ENCODE results near the gene PDCD6IP.

The PDCD6IP gene

GRCh38 chr3:33889394-33890039 is 91.1 kb downstream of the PDCD6IP start:
- no peak for DNase-seq (ENCODE audit: low spot score)

DNA sequence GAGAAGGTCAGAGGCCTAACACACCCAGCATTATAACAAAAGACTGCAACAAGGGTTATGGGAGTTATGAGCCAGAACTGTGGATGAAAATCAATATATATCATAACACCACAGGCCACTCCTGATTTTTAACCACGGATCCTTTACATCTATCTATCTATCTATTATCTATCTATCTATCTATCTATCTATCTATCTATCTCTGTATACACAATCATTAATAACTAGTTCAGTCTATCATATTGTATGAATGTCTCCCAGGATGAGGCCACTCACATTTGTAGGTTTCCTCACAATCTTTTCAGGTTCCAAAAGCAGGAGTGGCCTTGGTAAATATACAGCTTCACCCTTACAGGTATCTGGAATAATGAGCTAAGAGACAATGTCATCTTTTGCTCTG is 94.2 kb downstream of the PDCD6IP start:
- no peak for DNase-seq (ENCODE audit: low spot score)

- no peak for DNase-seq (ENCODE audit: low spot score)
Observed at GRCh38 chr3:33895658-33896057, 97.2 kb downstream of the PDCD6IP start.

GRCh38 chr3:33897306-33897705 is 98.9 kb downstream of the PDCD6IP start:
- no peak for DNase-seq (ENCODE audit: low spot score)

DNA sequence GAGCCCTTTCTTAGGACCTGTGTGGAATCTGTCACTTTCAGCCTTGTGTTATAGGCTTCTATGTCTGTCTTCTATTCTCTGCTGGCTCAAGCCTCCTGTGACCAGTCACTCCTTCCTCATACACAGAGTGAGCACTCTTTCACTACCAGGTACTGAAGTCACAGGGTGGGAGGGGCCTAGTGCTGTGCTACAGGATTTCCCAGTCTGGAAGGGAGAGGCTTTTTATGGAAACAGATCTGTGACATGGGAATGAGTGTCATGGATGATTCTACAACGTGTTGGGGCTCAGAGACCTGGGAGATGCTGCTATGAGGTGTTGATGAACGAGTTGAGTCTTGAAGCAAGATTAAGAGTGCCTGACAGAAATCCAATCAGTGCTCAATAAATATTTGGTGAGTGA is 100.5 kb downstream of the PDCD6IP start:
- DNase-seq (ENCODE audit: low spot score): no peak

DNA sequence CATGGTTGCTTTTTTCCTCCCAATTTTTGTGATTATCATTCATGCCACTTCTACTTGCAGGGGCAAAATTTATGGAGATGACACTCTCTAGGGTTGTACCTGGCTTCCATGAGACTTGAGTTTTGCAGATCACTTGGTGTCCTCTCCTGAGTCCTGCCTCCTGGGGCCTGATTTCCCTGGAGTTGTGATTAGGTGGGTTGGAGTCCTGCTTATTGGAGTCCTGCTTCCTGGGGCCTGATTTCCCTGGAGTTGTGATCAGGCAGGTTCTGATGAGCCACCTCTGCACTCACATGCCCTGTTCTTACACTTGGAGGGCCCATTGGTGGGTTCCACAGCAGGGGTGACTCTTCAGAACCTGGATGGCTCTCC is 102.0 kb downstream of the PDCD6IP start:
- no peak for DNase-seq (ENCODE audit: low spot score)

DNA sequence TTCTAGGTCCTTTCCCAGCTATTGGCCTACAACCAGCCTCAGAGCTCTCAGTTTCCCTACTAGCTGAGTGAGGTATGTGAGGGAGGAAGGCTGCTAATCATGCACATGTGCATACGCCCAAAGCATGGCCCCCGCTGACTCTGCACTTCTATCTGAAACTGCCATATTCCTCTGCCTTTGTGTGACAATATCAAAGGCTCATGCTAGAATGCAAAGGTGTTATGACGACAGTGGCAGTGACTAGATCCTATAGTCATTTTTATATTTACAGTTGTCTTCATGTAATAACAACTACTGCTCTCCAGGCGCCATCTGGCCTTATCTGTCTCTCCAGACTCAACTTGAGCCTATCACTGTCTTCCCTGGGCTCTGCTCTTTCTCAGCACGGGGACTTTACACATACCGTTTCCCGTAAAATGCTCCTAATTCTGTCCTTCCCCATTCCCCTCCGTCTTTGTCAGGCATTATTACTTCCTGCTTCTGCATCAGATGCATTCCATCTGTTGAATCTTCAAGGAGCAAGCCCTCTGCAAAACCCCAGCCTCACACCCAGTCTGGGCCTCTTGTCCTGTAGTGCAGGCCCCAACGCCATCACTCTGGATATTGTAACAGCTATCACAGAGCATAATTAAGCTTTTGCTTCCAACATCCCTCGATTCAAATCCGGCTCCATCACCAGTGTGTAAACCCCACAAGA is 102.5 kb downstream of the PDCD6IP start:
- no peak for DNase-seq (ENCODE audit: low spot score)

DNA sequence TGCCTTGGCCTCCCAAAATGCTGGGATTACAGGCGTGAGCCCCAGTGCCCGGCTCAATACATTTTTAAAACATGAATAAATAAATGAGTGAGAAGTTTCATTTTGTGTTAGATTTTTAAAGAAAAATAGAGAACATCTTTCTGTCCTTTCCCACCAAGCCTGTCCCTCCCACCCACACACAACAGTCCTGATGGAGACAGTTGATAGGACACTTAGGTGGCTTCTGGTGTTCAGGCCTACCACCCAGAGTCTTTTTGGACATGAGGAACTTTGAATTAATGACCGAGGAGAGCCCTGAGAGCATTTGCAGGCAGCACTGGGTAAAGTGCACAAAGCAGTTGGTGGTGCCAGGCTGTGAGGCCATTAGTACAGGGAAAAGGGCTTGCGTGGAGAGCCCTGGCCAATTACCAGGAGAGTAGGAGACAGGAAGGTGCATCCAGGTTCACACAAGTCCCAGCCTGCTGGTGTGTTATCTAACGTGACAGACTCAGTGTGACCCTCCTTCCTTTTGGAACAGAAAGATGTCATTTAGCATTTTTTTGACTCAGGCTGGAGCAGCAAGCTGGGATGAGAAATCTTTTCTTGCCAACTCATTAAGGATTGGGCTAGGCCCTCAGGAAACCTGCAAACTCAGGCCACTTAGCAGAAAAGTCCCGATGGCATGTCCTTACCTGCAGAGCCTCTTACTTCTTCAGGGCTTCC is 103.6 kb downstream of the PDCD6IP start:
- no peak for DNase-seq (ENCODE audit: low spot score)

- DNase-seq (ENCODE audit: low spot score): no peak
Observed at GRCh38 chr3:33904730-33905129, 106.3 kb downstream of the PDCD6IP start.

GRCh38 chr3:33908250-33908851 is 109.9 kb downstream of the PDCD6IP start:
- no peak for DNase-seq (ENCODE audit: low spot score)

DNA sequence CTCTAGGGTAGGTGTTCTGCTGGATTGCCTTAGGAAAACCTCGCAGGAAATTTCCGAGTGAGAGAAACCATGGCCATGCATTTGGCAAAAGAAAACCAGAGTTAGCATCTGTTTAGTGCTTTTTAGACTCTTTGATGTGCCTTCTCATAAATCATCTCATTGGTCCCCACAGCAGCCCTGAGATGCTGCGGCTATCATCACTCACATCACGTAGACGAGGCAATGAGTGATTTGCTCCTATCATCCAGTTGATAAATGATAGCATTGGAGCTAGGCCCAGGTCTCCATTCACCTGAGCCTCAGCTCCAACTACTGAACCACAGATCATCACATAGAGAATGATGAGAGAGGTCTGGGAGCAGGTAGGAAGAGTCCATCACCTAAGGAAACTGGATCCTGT is 111.1 kb downstream of the PDCD6IP start:
- no peak for DNase-seq (ENCODE audit: low spot score)

GRCh38 chr3:33910031-33910430 is 111.6 kb downstream of the PDCD6IP start:
- DNase-seq (ENCODE audit: low spot score): no peak

DNA sequence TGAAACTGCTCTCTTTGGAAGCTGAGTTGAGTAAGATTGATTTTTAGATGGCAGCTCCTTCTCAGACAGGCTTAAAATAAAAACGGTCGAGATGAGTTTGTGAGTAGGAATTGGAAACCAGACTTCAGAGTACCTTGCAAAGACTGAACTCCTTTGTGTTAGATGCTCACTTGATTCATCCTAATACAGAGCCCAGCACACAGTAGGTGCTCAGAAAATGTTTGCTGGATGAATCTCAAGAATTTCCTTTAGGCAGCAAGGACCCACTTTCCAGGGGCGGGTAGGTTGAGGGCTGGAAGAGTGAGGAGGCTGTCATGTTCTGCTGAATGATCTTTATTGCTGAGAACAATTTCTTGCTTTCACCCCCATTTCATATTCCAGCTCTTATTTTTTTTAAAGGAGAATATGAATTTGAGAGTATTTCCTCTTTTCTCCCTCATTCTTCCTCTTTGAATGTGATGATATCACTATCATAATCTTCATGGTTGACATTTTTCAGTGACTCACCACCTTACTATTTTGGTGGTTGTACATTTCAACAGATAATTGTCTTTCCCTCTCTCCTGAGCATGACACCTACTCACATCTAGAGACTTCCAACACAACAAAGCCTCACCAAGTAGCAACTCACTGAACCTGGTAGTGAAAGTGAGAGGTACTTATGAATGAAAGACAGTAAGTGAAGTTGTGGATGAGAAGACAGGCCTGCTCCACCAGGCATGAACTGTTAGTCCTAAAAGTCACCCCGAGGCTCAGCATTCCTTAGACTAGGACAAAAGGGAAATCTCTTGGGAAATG is 113.3 kb downstream of the PDCD6IP start:
- DNase-seq (ENCODE audit: low spot score): no peak

DNA sequence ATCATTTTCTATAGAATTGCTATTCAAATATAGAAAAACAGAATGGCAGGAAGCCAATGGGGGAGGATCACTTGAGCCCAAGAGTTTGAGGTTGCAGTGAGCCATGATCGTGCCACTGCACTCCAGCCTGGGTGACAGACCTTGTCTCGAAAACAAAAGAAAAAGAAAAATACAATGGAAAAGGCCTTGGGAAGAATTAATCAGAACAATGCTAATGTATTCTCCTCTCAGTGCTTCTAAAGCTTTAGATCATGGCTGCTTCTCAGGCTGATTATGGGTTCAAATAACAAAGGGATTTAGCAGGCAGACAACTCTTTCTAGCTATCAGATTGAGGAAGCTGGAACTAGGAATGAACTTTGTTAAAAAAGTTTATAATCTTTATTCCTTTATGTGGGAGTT is 115.8 kb downstream of the PDCD6IP start:
- DNase-seq (ENCODE audit: low spot score): no peak

GRCh38 chr3:33914731-33915379 is 116.4 kb downstream of the PDCD6IP start:
- DNase-seq (ENCODE audit: low spot score): no peak

GRCh38 chr3:33915796-33916546 is 117.5 kb downstream of the PDCD6IP start:
- no peak for DNase-seq (ENCODE audit: low spot score)

DNA sequence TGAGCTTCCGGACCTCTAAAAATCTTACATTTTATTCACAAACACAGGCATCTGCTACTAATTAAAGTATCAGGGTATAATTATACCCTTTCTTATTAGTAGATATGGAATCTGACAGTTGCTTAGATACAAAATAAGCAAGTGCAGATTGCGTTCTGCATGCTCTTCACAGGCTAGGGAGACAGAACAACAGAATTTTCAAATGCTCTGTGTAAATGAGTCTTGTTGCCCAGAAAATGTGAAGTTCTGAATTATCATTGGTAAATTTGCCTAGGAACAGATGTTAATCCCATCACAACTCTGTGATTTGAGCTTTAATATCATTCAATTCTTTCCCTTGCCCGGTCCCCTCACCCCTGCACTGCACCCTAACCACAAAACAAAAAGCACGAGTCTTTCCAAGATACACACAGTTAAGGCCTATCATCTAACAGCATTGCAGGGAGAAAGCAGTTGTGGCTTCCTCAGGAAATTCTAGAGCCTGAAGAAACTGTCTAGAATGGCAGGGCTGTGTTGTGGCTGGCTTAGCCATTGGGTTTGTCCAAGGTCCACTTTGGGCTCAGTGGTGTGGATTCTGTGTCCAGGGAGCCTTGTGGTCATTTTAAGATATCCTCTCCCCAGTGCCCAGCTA is 119.8 kb downstream of the PDCD6IP start:
- DNase-seq (ENCODE audit: low spot score): no peak

All from iPS-NIHi11 (cell line).